Lower lobe of right lung (tissue), 2 donors: ENCODE results near the gene TPP1. TPM values are rescaled to one million over a fixed set of nuclear protein-coding genes. Genes with fewer than 3 reads are reported as not detected.

Experiments
- ATAC-seq, 2 donors: fragments of 200-7000 bp; cut with Tn5 transposase; one replicate each; pipeline ENCODE4 v1.9.1; 2020 to 2022; ENCODE audit warnings: mild to moderate bottlenecking in 2 of 2, moderate library complexity in 2 of 2
- DNase-seq: peaks from one replicate; pipeline ENCODE4 v3.0.0-alpha.2; 2020
- H3K27ac ChIP-seq: fragments of 200-600 bp; one replicate; pipeline ENCODE4 v1.8.0; 2022
- H3K27me3 ChIP-seq: fragments of 200-600 bp; one replicate; pipeline ENCODE4 v1.8.0; 2022; ENCODE audit warnings: low read depth
- H3K36me3 ChIP-seq: fragments of 200-600 bp; one replicate; pipeline ENCODE4 v1.8.0; 2022; ENCODE audit warnings: mild to moderate bottlenecking
- H3K4me1 ChIP-seq: fragments of 200-600 bp; one replicate; pipeline ENCODE4 v1.8.0; 2022
- H3K4me3 ChIP-seq: fragments of 200-600 bp; one replicate; pipeline ENCODE4 v1.8.0; 2022; ENCODE audit warnings: mild to moderate bottlenecking
- H3K9me3 ChIP-seq: fragments of 200-600 bp; one replicate; pipeline ENCODE4 v1.8.0; 2022
- CTCF ChIP-seq: fragments of 200-600 bp; IDR thresholded peaks from one replicate; pipeline ENCODE4 v1.8.0; 2022; ENCODE audit warnings: antibody characterized with exemption, mild to moderate bottlenecking
- intact Hi-C: fragments of 100-400 bp; cut with DNase I; formaldehyde crosslinking; loops from one replicate; pipeline ENCODE4 v1.11.0; 2022
- long read RNA-seq: library from polyadenylated mRNA; unstranded; transcript quantifications from one replicate; pipeline ENCODE4 v2.0.0, GENCODE V29; 2021
- total RNA-seq: library from RNA; stranded (reverse); fragmentation: NEBNext Ultra II Directional; extraction: Animal tissue kit (Norgen Biotek cat#: 25700); gene quantifications from one replicate; pipeline ENCODE4 v1.2.1, GENCODE V29; 2021
- donor health status: DM: no; HTN: yes; CAD: no; lungs with severe emphysema.

The TPP1 gene
- total RNA-seq: 231 TPM
- long read RNA-seq, transcript TPP1-207 (5 exons, 757 nt): minor isoform, 6 of 205 reads
- long read RNA-seq, transcript TPP1-201 (13 exons, 3,560 nt): major isoform, 104 of 205 reads
- long read RNA-seq, transcript TPP1-214 (12 exons, 3,578 nt): minor isoform, 16 of 205 reads
- long read RNA-seq, partial matches to known transcripts: 59 of 205 reads
- long read RNA-seq, other reads (novel, unspliced or antisense): 18 of 205 reads

- peak within 1 kb of the TSS; percentile 87 for H3K4me3 ChIP-seq
- DNase-seq (peak; percentile 90), ATAC-seq (peak; percentile 95 to 98)
- intact Hi-C loops: no loop called here
- no peaks in the 10 kb centered on the region for H3K27me3 ChIP-seq
- H3K4me1 ChIP-seq: peaks cover 22% of the 10 kb centered on the region
- H3K27ac ChIP-seq: peak within 1 kb of the TSS; percentile 92
- TF ChIP-seq CTCF: no peak
- H3K9me3 ChIP-seq: no peaks in the 10 kb centered on the region
- peaks cover 29% of the 10 kb centered on the region for H3K36me3 ChIP-seq
Measured at GRCh38 chr11:6619004-6619745, at the start of gene TPP1. Gene TPP1, minus strand, starts transcription at chr11:6619422. Its CDS starts 22 bp downstream, at chr11:6619400.

DNA sequence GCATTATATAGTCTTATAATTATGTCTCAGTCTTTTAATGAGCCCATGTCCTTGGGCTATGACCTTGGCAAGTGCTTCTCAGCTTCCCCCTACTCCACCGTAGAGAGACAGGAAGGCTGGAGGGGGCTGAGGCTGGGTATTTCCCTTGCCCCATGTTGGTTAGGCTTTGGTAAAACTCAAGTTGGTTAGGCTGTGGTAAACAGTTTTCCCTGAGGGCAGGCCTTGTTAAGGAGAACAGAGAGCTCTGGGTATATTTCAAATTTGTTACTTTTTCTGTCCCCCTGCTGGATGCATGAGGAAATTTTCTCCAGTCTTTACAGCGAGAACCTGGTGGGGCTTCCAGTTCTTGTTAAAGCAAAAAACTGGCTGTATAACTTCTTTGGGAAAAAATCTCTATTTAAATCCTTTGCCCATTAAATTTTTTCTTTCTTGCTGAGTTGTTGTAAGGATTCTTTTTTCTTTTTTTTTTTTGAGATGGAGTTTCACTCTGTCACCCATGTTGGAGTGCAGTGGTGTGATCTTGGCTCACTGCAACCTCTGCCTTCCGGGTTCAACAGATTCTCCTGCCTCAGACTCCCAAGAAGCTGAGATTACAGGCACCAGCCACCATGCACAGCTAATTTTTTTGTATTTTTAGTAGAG is 48.6 kb upstream of the TPP1 start:
- TF ChIP-seq CTCF: peak; percentile 66
- no peak overlapping the region for H3K4me3 ChIP-seq
- H3K9me3 ChIP-seq: no peaks in the 10 kb centered on the region
- no peaks in the 10 kb centered on the region for H3K4me1 ChIP-seq
- intact Hi-C loops: no loop called here
- H3K27me3 ChIP-seq: no peaks in the 10 kb centered on the region
- H3K27ac ChIP-seq: peak overlapping the region; percentile 8
- H3K36me3 ChIP-seq: no peaks in the 10 kb centered on the region
- ATAC-seq (peak in 1 of 2 donors; percentile 61), DNase-seq (no peak)

DNA sequence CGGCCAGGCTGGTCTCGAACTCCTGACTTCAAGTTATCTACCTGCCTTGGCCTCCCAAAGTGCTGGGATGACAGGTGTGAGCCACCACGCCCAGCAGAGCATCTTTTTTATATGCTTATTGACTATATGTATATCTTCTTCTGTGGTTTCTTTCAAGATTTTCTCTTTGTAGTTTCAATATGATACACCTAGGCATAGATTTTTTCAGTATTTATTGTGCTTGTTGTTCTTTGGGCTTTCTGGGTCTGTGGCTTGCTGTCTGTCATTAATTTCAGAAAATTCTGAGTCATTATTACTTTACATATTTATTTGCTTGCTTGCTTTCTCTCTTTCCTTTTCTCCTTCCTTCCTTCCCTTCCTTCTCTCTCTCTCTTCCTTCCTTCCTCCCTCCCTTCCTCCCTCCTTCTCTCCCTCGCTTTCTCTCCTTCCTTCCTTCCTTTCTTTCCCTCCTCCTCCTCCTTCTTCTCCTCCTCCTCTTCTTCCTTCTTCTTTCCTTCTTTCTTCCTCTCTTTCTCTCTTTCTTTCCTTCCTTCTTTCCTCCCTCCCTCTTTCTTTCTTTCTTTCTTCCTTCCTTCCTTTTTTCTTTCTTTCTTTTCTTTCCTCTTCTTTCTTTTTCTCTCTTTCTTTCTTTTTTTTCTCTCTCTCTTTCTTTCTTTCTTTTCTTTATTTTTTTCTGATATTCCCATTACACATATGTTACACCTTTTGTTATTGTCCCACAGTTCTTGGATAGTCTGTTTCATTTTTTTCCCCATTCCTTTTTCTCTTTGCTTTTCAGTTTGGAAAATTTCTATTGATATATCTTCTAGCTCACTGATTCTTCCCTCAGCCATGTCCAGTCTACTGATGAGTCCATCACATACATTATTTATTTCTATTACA is 47.3 kb upstream of the TPP1 start:
- no peak for TF ChIP-seq CTCF
- no peak overlapping the region for H3K27ac ChIP-seq
- ATAC-seq (no peak), DNase-seq (no peak)
- H3K4me1 ChIP-seq: no peaks in the 10 kb centered on the region
- H3K36me3 ChIP-seq: no peaks in the 10 kb centered on the region
- H3K9me3 ChIP-seq: no peaks in the 10 kb centered on the region
- no peaks in the 10 kb centered on the region for H3K27me3 ChIP-seq
- H3K4me3 ChIP-seq: no peak overlapping the region
- intact Hi-C loops: no loop called here

- no peaks in the 10 kb centered on the region for H3K27me3 ChIP-seq
- intact Hi-C loops: no loop called here
- DNase-seq (no peak), ATAC-seq (no peak)
- no peak overlapping the region for H3K27ac ChIP-seq
- no peaks in the 10 kb centered on the region for H3K9me3 ChIP-seq
- no peak for TF ChIP-seq CTCF
- H3K36me3 ChIP-seq: no peaks in the 10 kb centered on the region
- no peaks in the 10 kb centered on the region for H3K4me1 ChIP-seq
- H3K4me3 ChIP-seq: no peak overlapping the region
Measured at GRCh38 chr11:6664551-6664950, 45.3 kb upstream of the TPP1 start.

- intact Hi-C loops: no loop called here
- Histone ChIP-seq H3K27me3 (no peaks in the 10 kb centered on the region), H3K36me3 (no peaks in the 10 kb centered on the region), H3K27ac (no peak overlapping the region), H3K4me1 (no peaks in the 10 kb centered on the region), H3K4me3 (no peak overlapping the region), H3K9me3 (no peaks in the 10 kb centered on the region)
- DNase-seq (no peak), ATAC-seq (no peak)
- no peak for TF ChIP-seq CTCF
Measured at GRCh38 chr11:6663794-6664469, 44.7 kb upstream of the TPP1 start.
